SH-SY5Y (cell line): ENCODE results near the gene ABCC4.

Experiments
- GATA2 ChIP-seq: IDR thresholded peaks from 2 replicates; pipeline ENCODE4 v1.6.1; 2011; ENCODE audit warnings: mild to moderate bottlenecking, low read depth, low read length
- GATA3 ChIP-seq: IDR thresholded peaks from 2 replicates; pipeline ENCODE4 v1.6.1; 2011; ENCODE audit warnings: low read depth, mild to moderate bottlenecking, low read length, moderate library complexity

- TF ChIP-seq GATA3 (no peak), GATA2 (no peak)
Measured at GRCh38 chr13:95159458-95159857, 141.8 kb downstream of the ABCC4 start.
